ENCODE results near the gene MECR.

DNA sequence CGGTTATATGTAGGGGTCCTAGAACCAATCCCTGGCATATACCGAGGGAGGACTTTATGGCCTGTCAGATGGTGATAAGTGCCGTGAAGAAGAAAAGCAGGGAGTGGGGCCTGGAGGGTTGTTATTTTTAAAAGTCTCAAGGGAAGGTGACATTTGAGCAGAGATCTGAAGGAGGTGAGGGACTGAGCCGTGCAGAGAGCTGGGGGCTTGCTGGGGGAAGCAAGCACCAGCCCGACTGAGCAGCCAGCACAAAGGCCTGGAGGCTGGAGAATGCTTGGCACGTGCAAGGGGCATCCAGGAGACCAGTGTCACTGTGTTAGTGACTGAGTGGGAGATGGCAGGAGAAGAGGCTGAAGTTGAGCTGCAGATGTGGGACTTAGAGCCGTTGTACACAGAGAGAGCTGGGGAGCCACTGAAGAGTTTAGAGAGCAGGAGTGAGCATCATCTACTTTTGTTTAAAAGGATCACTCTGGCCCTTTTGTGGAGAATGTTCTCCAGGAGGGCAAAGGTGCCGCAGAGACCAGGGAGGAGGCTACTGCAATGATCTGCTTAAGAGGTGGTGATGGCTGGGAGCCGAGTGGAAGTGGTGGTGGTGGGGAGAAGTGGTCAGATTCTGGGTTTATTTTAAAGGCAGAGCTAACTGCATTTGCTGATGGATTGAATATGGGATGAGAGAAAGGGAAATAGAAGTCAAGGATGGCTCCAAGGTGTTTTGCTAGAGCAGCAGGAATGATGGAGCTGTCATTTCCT is 36.8 kb upstream of the MECR start:
- TF ChIP-seq, protein P1, sequence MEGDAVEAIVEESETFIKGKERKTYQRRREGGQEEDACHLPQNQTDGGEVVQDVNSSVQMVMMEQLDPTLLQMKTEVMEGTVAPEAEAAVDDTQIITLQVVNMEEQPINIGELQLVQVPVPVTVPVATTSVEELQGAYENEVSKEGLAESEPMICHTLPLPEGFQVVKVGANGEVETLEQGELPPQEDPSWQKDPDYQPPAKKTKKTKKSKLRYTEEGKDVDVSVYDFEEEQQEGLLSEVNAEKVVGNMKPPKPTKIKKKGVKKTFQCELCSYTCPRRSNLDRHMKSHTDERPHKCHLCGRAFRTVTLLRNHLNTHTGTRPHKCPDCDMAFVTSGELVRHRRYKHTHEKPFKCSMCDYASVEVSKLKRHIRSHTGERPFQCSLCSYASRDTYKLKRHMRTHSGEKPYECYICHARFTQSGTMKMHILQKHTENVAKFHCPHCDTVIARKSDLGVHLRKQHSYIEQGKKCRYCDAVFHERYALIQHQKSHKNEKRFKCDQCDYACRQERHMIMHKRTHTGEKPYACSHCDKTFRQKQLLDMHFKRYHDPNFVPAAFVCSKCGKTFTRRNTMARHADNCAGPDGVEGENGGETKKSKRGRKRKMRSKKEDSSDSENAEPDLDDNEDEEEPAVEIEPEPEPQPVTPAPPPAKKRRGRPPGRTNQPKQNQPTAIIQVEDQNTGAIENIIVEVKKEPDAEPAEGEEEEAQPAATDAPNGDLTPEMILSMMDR (IDR thresholded peaks at IDR 0.05; ENCODE audit: low read depth, low read length, poor library complexity, severe bottlenecking): no peak
- no peak for TF ChIP-seq EZH2phosphoT487 (IDR thresholded peaks at IDR 0.05; ENCODE audit: borderline replicate concordance, low read length)
